GM19324 (cell line): ENCODE measurements around the gene CD276.
"Not testable (repeated sequence)": the region's sequence is repeated elsewhere in the genome, so short reads cannot be mapped to it uniquely, and the experiment has no call there.

Experiments
- ATAC-seq: cut with Tn5 transposase; IDR thresholded peaks from one replicate; pipeline ENCODE4 v1.9.1; 2021; ENCODE audit warnings: mild to moderate bottlenecking, moderate library complexity; ENCODE audit not compliant: unreplicated experiment, low FRiP score

Gene CD276

DNA sequence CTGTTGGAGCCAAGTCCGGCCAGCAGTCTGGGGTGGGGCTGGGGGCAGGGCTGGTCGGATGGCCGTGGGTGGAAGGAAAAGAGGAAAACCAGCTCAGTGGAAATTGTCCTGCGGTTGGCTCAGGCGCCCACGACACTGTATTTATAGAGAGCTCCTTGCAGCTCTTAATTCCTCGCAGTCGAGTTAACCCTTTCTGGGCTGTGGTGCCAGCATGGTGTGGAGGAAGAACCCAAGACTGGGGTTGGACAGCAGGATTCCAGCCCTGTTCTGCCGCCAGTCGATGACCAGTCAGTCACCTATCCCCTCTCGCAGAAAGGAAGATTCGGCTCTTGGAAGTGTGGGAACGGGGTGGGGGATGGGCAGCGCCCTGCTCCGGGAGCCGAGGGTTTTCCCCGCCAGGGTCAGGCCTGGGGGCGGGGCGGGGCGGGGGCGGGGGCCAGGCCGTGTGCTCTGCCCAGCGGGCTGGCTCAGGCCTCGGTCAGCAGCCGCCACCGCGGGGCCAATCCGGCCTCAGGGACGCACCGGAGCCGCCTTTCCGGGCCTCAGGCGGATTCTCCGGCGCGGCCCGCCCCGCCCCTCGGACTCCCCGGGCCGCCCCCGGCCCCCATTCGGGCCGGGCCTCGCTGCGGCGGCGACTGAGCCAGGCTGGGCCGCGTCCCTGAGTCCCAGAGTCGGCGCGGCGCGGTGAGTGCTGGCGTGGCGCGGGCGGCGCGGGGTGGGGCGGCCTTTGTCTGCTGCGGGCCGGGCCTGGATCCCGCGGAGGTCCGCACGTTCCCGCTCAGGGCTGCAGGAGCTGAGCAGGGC lies at the start of gene CD276:
CD276 (plus strand) TSS at position 607 of the 804 bp plus-strand sequence. CDS start 15,257 bp downstream, outside the sequence.
- no peak for ATAC-seq

DNA sequence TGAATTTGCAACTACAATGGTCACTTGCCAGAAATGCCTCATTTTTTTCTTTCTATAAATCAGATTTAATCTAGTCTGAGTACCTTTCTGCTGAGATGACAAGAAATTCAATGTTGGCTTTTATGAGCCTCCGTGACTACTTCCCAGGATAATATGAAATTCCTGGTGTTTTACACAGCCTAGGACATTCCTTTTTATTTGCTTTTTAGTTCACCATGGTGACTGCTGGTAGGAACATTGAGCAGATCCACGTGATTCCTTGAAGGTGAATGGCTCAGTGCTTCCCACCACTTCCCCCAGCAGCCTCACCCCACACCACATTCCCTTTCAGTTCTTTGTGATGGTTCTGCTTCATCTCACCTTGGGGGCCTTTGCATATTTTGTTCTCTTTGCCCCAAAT lies 46.7 kb upstream of the CD276 start:
- no peak for ATAC-seq

DNA sequence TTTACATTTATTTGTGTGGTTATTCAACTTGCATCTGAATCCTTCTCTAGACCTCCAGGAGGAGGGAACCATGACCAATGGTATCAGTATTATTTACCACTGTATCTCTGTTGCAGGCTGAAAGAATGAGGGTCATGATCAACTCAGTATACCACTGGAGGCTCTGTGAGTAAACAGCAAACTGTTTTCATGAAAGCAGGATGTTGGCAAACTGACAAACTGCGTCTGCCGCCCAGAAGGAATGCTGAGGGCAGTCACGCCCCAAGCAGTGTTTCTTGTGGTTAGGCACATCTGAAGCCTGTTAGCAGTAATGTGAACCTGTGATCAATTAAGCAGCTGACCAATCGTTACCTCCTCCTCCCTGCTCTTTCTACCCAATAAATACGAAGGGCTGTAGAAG lies 44.7 kb upstream of the CD276 start:
- not testable (repeated sequence) for ATAC-seq

DNA sequence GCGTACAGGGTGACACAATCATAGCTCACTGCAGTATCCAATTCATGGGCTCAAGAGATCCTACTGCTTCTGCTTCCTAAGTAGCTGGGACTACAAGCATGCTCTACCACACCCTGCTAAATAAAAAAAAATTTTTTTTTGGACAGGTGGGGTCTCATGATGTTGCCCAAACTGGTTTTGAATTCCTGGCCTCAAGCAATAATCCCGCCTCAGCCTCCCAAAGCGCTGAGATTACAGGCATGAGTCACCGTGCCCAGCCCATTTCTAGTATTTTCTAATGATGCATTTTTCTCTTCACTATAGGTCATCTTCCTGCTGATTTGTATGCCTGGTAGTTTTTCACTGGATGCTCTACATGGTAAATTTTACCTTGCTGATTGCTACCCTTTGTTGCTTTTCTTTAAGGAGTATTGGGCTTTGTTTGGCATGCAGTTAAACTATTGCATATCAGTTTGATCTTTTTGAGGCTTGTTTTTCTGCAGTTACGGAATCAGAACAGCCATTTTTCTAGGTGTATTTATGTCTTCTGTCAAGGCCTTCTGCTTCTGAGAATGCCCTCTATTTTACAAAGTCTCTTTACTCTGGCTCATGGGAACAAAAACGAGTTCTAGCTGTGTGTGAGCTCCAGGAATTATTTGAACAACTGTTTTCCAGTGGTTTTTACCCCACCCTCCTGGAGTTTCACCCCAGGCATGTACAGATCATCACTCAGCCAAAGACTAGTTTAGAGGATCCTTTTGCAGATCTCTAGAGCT lies 36.7 kb upstream of the CD276 start:
- ATAC-seq = no peak

DNA sequence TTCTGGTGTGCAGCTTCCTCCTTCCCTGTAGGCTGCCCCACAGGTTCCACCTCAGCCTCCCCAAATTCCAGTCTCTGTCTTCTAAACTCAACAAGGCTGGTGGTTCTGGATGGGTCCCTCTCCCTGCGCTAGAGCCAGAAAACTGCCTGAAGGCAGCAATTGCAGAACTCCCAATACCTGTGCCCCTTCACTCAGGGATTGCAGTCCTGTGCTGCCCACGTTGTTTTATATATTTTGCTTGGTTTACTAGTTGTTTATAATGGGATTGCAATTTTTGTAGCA lies 36.2 kb upstream of the CD276 start:
- no peak for ATAC-seq

DNA sequence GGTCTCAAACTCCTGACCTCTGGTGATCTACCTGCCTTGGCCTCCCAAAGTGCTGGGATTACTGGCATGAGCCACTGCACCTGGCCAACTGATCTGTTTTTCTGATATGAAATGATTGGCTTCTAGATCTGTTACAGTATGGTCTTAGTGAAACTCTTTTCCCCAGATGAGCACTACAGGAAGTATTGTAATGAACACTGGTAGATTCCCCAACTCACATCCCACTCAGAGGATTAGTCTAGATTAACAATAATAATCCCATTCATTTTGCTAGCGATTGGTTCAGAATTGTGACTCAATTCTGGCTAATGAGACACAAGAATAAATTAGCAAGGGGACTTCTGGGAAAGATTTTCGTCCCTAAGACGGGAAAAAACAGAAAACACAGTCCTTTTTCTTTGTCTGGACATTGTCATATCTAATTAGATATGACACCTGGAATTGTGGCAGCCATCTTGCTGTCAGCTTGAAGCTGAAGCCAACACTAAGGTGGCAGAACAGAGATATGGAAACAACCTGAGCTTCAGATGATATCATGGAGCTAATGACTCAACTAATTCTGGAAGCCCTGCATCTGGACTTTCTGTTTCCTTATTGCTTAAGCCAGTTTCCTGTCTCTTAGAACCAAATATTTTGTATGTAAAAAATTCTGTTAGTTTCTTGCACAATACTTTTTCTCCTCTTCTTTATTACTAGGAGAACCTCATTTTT lies 33.6 kb upstream of the CD276 start:
- ATAC-seq = no peak

DNA sequence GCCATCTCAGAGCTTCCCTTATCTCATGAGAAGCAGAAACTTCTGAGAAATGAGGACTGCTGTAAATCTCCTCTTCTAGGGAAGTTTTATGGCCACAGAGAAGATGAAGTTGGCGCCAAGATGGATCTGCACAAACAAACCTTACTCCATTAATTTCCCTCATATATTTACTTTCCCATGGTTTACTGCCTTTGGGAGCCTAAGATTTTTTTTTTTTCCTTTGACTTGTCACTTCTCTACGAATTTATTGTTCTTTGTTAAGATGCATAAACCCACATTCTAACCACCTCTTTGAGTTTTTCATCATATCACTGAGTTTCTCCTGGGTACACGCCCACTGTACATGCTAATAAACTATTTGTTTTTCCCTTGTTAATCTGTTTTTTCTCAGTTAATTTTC lies 29.5 kb upstream of the CD276 start:
- ATAC-seq = no peak

DNA sequence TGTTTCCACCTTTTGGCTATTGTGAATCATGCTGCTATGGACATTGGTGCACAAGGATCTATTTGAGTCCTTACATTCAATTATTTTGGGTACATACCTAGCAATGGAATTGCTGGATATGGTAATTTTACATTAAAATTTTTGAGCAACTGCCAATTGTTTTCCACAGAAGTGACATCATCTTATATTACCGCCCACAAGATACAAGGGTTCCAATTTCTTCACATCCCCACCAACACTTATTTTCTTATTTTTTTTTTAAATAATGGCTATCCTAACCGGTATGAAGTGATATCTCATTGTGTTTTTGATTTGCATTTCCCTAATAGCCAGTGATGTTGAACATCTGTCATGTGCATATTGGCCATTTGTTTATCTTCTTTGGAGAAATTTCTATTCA lies 28.5 kb upstream of the CD276 start:
- no peak for ATAC-seq

DNA sequence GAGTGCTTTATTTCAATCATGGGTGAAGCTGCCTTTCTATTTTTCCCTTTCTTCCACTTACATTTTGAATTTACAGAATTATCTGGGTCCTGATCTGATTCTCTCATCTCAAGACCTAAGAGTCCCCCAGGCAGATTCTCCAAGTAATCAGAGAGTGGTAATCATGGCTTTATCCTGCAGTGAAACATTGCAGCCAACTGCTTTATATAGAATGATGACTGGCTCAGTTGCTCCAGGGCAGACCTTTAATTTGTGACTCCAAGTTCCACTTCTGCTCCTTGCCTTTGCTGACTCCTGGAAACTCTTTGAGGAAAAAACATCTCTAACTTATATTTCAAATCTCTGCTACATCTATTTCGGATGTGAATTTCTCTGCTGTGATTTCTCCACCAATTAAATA lies 25.5 kb upstream of the CD276 start:
- no peak for ATAC-seq

DNA sequence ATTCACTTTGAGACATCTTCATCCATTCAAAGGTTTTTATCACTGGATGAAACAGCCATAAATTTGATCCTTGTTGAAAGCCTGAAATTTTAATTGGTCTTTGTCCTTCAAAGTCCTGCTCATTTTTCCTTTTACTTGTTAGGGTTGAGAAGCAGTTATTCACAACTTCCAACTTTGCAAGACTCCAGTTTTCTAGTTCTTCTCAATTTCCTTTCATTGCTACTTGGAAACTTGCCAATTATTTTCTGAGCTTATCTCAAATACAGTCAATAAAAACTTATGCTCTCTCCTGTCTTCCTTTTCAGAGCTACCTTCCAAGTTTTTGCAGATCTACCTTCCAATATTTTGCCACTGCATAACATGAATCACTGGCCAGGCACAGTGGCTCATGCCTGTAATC lies 23.7 kb upstream of the CD276 start:
- ATAC-seq = no peak

DNA sequence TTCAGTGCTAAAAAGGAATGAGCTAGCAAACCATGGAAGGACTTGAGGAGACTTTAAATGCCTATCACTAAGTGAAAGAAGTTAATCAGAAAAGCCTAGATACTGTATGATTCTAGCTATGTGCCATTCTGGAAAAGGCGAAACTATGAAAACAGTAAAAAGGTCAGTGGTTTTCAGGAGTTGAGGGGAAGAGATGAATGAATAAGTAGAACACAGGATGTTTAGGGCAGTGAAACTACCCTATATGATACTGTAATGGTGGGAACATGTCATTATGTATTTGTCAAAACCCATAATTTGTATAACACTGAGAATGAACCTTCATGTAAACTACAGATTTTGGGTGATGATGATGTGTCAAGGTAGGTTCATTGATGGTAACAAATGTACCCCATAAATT lies 9.6 kb upstream of the CD276 start:
- no peak for ATAC-seq

DNA sequence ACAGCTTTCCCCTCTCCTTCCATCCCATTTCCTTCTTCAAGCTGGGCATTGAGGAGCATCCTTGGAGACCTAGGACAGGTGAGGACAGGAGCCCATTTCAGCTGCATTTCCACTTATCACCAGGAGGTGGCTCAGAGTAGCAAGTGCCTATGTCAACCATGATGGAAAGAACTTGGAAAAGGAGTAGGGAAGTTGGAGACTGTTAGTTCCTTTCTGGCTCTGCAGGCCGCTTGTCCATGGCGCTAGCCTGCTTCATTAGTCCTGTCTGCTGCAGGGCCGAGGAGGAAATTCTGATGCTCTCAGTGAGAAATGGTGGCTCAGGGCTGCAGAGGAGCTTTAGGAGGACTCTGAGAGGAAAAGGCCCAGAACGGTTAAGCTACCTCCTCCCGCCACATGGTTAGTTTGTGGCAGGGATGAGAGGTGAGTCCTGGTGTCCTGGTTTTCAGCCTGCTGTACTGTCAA lies 7.0 kb upstream of the CD276 start:
- ATAC-seq = no peak

DNA sequence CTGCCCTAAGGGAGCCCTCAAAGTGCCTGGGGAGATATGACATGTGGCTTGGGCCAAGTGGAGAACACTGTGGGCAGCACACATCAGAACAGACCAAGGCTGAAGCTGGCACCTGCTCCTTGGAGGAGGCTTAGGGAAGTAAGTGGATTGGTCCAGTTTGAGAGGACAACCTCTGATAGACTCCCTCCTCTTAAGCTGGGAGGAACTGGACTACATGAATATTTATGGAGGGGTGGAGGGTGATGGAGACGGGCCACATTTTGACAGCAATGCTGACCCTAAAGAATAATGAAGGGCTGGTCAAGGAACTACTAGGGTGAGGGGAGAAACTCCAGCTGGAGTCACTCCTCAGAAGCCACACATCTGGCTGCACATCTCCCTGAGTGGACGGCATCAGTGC lies 6.5 kb upstream of the CD276 start:
- ATAC-seq = no peak

DNA sequence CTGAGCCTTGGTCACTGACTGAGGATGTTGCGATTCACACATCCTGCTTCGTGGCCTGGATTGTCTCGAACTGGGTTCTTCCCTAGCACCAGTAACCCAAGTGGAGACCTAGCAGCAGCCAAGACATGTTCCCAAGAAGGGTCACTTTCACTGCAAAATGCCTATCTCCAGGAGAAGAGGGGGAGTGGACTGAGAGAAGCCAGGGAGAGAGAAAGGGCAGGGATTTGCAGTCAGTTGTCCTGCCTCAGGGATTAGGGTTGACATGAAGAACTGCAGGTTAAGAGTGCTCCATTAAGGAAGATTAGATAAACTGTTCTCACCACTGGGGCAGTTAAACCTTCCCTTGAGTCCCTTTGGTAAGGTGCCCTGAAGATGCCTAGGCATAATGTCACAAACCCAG lies 5.7 kb upstream of the CD276 start:
- no peak for ATAC-seq

DNA sequence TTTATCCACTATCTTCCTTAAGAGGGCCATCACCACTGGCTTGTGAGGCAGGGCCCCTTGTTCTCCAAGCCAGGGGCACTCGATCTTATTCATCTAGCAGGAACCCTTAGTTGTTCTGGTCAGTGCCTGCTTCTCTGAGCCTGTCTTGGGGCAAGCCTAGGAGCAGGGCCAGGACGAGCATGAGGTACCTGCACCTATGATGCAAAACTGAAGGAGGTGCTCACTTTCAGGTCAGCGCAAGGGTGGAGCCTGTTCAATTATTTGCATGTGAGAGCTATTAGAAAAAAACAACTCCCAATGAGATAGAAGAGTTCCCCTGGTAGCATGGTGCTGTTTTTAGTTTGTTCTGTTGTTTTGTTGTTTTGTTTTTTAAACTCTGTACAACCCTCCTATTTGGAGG lies 5.0 kb upstream of the CD276 start:
- ATAC-seq = no peak

DNA sequence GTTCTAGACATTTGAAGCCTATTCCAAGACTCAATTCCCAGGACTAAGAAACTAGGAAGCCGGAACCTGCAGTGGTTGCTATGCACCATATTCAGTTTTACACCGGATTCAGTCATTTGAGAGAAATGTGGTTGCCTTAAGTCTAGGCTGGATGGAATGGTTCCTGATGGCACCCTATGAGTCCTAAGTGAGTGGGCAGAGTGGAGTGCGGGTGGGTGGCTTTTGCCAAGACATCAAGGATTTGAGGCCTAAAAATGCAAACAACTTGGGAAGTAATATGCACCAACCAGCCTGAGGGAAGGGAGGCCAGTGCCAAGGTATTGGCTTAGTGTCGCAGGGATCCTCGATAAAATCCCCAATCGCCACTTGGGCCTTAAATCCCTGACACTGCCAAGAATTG lies 4.2 kb upstream of the CD276 start:
- ATAC-seq = no peak

DNA sequence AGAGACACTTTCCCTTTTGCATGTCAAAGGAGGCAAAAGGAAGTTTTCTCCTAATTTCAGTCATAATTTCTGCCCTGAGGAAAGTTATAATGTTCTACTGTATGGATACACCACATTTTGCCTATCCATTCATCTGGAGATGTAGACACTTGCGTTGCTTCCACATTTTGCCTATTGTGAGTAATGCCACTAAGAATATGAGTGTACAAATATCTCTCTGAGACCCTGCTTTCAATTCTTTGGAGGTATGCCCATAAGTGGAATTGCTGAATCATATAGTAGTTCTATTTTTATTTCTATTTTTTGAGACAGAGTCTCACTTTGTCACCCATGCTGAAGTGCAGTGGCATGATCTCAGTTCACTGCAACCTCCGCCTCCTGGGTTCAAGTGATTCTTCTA lies 3.6 kb upstream of the CD276 start:
- no peak for ATAC-seq

DNA sequence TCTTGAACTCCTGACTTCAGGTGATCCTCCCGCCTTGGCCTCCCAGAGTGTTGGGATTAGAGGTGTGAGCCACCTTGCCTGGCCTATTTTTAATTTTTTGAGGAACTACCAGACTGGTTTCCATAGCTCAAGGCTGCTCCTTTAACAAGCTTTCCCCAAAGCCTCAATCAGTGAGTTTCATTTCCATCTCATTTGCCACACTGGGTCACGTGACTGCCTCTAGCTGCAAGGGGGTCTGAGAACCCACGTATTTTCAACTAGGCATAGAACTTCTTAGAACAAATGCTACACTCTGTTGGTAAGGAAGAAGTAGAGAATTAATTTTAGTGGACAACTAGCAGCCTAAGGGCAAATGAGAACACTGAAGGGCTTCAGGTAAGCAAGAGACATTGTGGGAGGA lies 3.1 kb upstream of the CD276 start:
- no peak for ATAC-seq

DNA sequence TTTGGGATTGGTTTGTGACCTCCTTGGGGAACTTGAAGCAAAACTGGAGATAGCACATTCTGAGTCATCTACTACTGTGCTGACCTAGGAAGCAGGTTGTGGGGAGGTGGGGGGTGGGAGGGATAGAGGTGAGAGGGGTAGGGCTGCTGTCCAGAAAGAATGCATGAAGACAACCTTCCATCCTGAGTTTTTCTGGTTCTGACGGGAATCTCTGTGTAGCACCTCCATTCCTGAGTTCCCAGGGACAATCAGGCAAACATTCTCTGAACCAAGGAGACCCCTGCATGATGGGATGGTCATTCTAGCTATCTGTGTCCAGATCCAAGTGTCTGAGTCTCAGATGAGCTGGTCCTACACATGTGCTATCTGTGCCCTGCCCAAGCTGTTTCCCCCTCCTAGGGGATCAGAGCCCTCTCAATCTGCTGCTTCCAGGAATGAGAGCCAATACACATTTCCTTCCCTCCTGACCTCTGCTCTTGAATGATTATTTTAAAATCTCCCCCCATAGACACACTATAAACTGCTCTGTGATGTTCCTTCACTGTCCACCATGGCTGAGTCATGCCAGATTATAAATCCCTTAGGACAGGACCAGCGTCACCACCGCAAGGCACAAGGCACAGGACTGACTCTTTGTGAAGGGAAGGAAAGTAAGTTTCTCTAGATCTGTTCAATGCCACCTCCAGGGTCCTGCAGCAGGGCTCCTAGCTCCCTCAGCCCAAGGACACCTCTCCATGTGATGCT lies 2.2 kb upstream of the CD276 start:
- no peak for ATAC-seq

DNA sequence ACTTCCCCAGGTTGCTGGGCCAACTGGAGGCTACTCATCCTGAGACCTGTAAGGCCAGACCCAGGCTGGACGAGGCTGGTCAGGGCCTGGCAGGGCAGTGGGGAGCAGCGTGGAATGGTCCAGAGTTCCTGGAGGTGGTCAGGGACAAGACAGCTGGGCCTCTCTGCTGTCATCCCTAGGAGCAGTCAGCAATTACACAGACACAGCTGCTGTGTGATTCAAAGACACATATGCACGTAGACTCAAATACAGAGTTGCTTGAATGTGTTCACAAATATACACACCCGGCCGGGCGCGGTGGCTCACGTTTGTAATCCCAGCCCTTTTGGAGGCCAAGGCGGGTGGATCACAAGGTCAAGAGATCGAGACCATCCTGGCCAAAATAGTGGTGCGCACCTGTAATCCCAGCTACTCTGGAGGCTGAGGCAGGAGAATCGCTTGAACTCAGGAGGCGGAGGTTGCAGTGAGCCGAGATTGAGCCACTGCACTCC lies 1.5 kb upstream of the CD276 start:
- ATAC-seq = no peak
